Stimulated activated CD8-positive, alpha-beta memory T cell treated with anti-CD3 and anti-CD28 coated beads, Interleukin-15, amount 100 ng/mL, for 4 hours (primary cell): Measurements from ENCODE around the gene GABARAPL1.
"Not testable (repeated sequence)": the region's sequence is repeated elsewhere in the genome, so short reads cannot be mapped to it uniquely, and the experiment has no call there.

ENCODE experiments used
- DNase-seq, 2 donors: peaks; one replicate each; pipeline ENCODE4 v3.0.0-alpha.2; 2020; ENCODE audit warnings: low read depth in 2 of 2

GABARAPL1 gene

GRCh38 chr12:10197879-10198278 is 14.8 kb upstream of the GABARAPL1 start:
- no peak for DNase-seq

GRCh38 chr12:10204495-10204894 is 8.2 kb upstream of the GABARAPL1 start:
- DNase-seq, result not testable (repeated sequence)

- no peak for DNase-seq
Measured at GRCh38 chr12:10205220-10205807, 7.4 kb upstream of the GABARAPL1 start.

GRCh38 chr12:10207136-10207535 is 5.5 kb upstream of the GABARAPL1 start:
- DNase-seq, result no peak

- DNase-seq, result no peak
Measured at GRCh38 chr12:10210225-10210624, 2.5 kb upstream of the GABARAPL1 start.

GRCh38 chr12:10211101-10211939 is 1.4 kb upstream of the GABARAPL1 start:
- no peak for DNase-seq

- DNase-seq, result peak; percentile 69 to 81
Measured at GRCh38 chr12:10211940-10212738, 538 bp upstream of the GABARAPL1 start.

GRCh38 chr12:10213168-10214135 is 775 bp downstream of the GABARAPL1 start:
- peak; percentile 70 to 76 for DNase-seq

- no peak for DNase-seq
Measured at GRCh38 chr12:10214136-10214894, 1.6 kb downstream of the GABARAPL1 start.

GRCh38 chr12:10214895-10215267 is 2.2 kb downstream of the GABARAPL1 start:
- DNase-seq, result no peak

GRCh38 chr12:10215436-10215835 is 2.8 kb downstream of the GABARAPL1 start:
- DNase-seq, result no peak

- not testable (repeated sequence) for DNase-seq
Measured at GRCh38 chr12:10215946-10216345, 3.3 kb downstream of the GABARAPL1 start.

GRCh38 chr12:10218021-10218420 is 5.3 kb downstream of the GABARAPL1 start:
- no peak for DNase-seq

GRCh38 chr12:10220398-10221077 is 7.9 kb downstream of the GABARAPL1 start:
- no peak for DNase-seq

- DNase-seq, result no peak
Measured at GRCh38 chr12:10221846-10222245, 9.2 kb downstream of the GABARAPL1 start.

- DNase-seq, result no peak
Measured at GRCh38 chr12:10223208-10223607, 10.5 kb downstream of the GABARAPL1 start.

- not testable (repeated sequence) for DNase-seq
Measured at GRCh38 chr12:10225426-10225825, 12.7 kb downstream of the GABARAPL1 start.

GRCh38 chr12:10226086-10226485 is 13.4 kb downstream of the GABARAPL1 start:
- DNase-seq, result no peak

GRCh38 chr12:10226731-10227130 is 14.1 kb downstream of the GABARAPL1 start:
- DNase-seq, result no peak

GRCh38 chr12:10227648-10228047 is 15.0 kb downstream of the GABARAPL1 start:
- DNase-seq, result no peak
